ENCODE data around the gene OR1F1.
A peak's percentile ranks its signal among the peaks of the same experiment; 100 is the strongest.

Gene OR1F1

GRCh38 chr16:3188925-3189825, 1.2 kb downstream of the OR1F1 start:
- peak overlapping the region; percentile 86 for H3K27ac ChIP-seq

GRCh38 chr16:3189869-3190268, 1.9 kb downstream of the OR1F1 start:
- H3K27ac ChIP-seq = peak overlapping the region; percentile 86
- TF ChIP-seq, protein P1, sequence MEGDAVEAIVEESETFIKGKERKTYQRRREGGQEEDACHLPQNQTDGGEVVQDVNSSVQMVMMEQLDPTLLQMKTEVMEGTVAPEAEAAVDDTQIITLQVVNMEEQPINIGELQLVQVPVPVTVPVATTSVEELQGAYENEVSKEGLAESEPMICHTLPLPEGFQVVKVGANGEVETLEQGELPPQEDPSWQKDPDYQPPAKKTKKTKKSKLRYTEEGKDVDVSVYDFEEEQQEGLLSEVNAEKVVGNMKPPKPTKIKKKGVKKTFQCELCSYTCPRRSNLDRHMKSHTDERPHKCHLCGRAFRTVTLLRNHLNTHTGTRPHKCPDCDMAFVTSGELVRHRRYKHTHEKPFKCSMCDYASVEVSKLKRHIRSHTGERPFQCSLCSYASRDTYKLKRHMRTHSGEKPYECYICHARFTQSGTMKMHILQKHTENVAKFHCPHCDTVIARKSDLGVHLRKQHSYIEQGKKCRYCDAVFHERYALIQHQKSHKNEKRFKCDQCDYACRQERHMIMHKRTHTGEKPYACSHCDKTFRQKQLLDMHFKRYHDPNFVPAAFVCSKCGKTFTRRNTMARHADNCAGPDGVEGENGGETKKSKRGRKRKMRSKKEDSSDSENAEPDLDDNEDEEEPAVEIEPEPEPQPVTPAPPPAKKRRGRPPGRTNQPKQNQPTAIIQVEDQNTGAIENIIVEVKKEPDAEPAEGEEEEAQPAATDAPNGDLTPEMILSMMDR (IDR thresholded peaks at IDR 0.05) = no peak
- TF ChIP-seq ZFX (IDR thresholded peaks at IDR 0.05; ENCODE audit: borderline replicate concordance) = no peak

More at GRCh38 chr16:3188925-3189825, 1.2 kb downstream of the OR1F1 start:
- no peak for TF ChIP-seq ZFX (IDR thresholded peaks at IDR 0.05; ENCODE audit: borderline replicate concordance)
- TF ChIP-seq, protein P1 (IDR thresholded peaks at IDR 0.05) = no peak

DNA sequence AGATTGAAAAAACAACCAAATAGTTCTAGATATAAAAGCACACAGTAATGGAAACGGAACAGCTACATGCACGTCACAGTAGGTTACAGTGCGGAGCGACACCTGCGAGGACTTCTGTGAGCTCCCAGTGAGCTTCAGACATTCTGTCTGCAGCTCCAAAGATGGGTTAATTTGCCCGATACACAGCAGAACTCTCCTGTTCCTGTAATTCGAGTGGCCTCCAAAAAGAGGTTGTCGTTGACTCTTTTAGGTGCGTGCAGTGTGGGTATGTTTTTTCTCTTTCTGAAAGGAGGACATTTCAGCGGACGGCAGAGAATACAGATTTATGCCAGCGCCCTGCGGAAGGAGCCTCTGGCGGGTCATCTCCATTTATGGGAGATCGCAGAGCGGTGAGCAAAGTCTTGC, 2.9 kb downstream of the OR1F1 start:
- no peak for TF ChIP-seq ZFX (IDR thresholded peaks at IDR 0.05; ENCODE audit: borderline replicate concordance)
- TF ChIP-seq, protein P1 (IDR thresholded peaks at IDR 0.05) = no peak
- peak overlapping the region; percentile 86 for H3K27ac ChIP-seq

DNA sequence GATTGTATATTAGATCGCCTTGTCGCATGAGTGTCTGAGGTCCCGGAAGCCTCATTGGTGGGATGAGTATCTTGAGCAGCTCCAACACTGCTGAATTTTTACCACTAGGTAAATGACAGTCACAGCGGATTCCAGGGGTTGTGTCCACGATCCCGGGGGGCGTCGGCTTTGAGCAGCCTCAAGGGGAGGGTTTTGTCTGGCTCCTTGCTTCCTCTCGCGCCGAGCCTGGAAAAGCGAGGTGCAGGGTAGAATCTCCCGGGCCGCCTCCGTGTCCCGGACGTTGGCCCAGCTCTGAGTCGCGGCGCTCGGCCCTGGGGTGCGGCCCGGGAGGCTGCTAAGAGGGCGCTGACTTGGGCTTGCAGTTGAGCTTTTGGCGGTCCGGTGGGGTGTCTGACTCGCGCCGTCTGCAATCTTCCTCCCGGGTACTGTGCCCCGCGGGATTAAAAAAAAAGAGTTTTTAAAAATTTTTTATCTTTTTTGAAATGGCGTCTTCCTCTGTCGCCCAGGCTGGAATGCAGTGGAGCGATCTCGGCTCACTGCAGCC, 4.5 kb downstream of the OR1F1 start:
- no peak for TF ChIP-seq ZFX (IDR thresholded peaks at IDR 0.05; ENCODE audit: borderline replicate concordance)
- TF ChIP-seq, protein P1 (IDR thresholded peaks at IDR 0.05) = no peak
- no peak overlapping the region for H3K27ac ChIP-seq

DNA sequence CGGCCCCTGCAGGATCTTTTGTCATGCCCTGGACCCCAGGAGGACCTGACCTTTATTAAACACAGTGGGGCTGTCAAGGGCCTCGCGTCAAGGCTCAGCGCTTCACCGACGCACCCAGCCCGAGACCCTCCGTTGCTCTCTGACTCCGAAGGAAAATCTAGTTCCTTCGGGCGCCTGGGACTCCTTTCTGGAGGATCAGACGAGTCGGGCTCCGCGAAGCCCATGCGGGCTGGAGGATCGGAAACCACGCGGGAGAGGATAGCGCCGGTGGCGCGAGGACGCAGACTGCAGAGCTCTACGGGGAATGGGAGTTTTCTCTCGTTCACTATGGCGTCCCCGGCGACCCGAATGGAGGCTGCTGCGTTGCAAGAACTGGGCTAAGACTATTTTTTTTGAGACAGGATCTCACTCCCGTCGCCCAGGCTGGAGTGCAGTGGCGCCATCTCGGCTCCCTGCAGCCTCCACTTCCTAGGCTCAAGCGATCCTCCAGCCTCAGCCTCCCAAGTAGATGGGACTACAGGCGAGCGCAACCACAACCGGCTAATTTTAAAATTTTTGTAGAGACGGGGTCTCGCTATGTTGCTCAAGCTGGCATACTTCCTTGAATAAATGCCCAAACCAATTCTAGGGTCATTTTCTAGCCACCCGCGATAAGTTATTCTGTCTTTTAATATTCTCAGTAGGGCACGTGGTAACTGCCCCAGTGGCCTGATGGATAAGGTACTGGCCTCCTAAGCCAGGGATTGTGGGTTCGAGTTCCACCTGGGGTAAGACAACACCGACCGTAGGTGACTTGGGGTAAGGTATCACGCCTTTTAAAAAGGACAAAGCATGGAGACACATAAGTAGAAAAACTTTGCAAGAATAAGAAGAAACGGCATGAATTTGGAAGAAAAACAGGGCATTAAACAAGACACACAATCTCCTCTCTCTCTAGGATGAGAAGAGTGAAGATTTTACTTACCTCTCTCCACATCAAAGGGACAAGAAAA, 5.5 kb downstream of the OR1F1 start:
- TF ChIP-seq, protein P1 (IDR thresholded peaks at IDR 0.05) = no peak
- no peak for TF ChIP-seq ZFX (IDR thresholded peaks at IDR 0.05; ENCODE audit: borderline replicate concordance)
- H3K27ac ChIP-seq = no peak overlapping the region

GRCh38 chr16:3194792-3195191, 6.8 kb downstream of the OR1F1 start:
- TF ChIP-seq, protein P1 (IDR thresholded peaks at IDR 0.05) = no peak
- no peak for TF ChIP-seq ZFX (IDR thresholded peaks at IDR 0.05; ENCODE audit: borderline replicate concordance)

More at GRCh38 chr16:3194792-3195191, 6.8 kb downstream of the OR1F1 start:
- no peak overlapping the region for H3K27ac ChIP-seq
